IMR-90 (cell line): ENCODE data around the gene CCR9. TPM values are rescaled to one million over a fixed set of nuclear protein-coding genes. Genes with fewer than 3 reads are reported as not detected.

Experiments
- ATAC-seq: fragments of 200-7000 bp; cut with Tn5 transposase; 2 replicates; pipeline ENCODE4 v1.9.1; 2020; ENCODE audit warnings: low read depth, mild to moderate bottlenecking, moderate library complexity
- BruUV-seq: library from RNA; stranded (reverse); fragments of 400-500 nt; replicated peaks from 2 replicates; lab custom pipeline; 2021; lab: Mats Ljungman, UMichigan
- CTCF ChIA-PET: fragments of 300-600 bp; formaldehyde crosslinking; extraction: SDS; loops from one replicate; lab custom pipeline; 2021; ENCODE audit warnings: antibody characterized with exemption; lab: Yijun Ruan, JAX
- POLR2A ChIA-PET: fragments of 300-600 bp; sonication (Branson Sonifier 250); formaldehyde crosslinking; loops from one replicate; lab custom pipeline; 2022; ENCODE audit warnings: antibody characterized with exemption; ENCODE audit not compliant: unreplicated experiment; lab: Charles Lee
- DNase-seq: peaks from one replicate; pipeline ENCODE4 v3.0.0; 2013
- H2AFZ ChIP-seq: replicated peaks from 2 replicates; pipeline ENCODE3; 2013; ENCODE audit warnings: low read length, mild to moderate bottlenecking; ENCODE audit not compliant: poor library complexity
- H2AK5ac ChIP-seq: 2 replicates; pipeline ENCODE4 v1.6.1; 2013; ENCODE audit warnings: low read depth, low read length, inconsistent platforms
- H2AK9ac ChIP-seq: replicated peaks from 2 replicates; pipeline ENCODE3; 2013; ENCODE audit warnings: mild to moderate bottlenecking, low read depth, low read length, moderate library complexity; ENCODE audit not compliant: poor library complexity
- H2BK120ac ChIP-seq: 2 replicates; pipeline ENCODE4 v1.6.1; 2013; ENCODE audit warnings: low read depth, low read length, inconsistent platforms
- H2BK15ac ChIP-seq: 3 replicates; pipeline ENCODE4 v1.6.1; 2013; ENCODE audit warnings: low read depth, low read length, inconsistent platforms
- H2BK20ac ChIP-seq: 2 replicates; pipeline ENCODE4 v1.6.1; 2013; ENCODE audit warnings: low read depth, mild to moderate bottlenecking, inconsistent platforms, low read length, moderate library complexity
- H2BK5ac ChIP-seq: 2 replicates; pipeline ENCODE4 v1.6.1; 2013; ENCODE audit warnings: mild to moderate bottlenecking, low read depth, low read length, inconsistent platforms; ENCODE audit not compliant: poor library complexity, severe bottlenecking
- H3K14ac ChIP-seq: replicated peaks from 2 replicates; pipeline ENCODE4 v1.6.1; 2013; ENCODE audit warnings: low read depth, low read length, inconsistent platforms
- H3K18ac ChIP-seq: 2 replicates; pipeline ENCODE4 v1.6.1; 2013; ENCODE audit warnings: low read depth, low read length, control low read depth
- H3K23ac ChIP-seq: 2 replicates; pipeline ENCODE4 v1.6.1; 2013; ENCODE audit warnings: low read depth, low read length, inconsistent platforms
- H3K27ac ChIP-seq: 2 replicates; pipeline ENCODE4 v1.5.1; 2013; ENCODE audit warnings: mild to moderate bottlenecking, control low read depth, low read length; ENCODE audit not compliant: insufficient read depth
- H3K27me3 ChIP-seq: 2 replicates; pipeline ENCODE4 v1.6.1; 2013; ENCODE audit warnings: low read length; ENCODE audit not compliant: control insufficient read depth, insufficient read depth
- H3K36me3 ChIP-seq: 2 replicates; pipeline ENCODE4 v1.6.1; 2013; ENCODE audit warnings: low read length, mixed read lengths; ENCODE audit not compliant: control insufficient read depth, insufficient read depth
- H3K4ac ChIP-seq: 2 replicates; pipeline ENCODE4 v1.6.1; 2013; ENCODE audit warnings: low read depth, low read length, inconsistent platforms
- H3K4me1 ChIP-seq: 2 replicates; pipeline ENCODE4 v1.6.1; 2013; ENCODE audit warnings: low read length, mixed read lengths; ENCODE audit not compliant: control insufficient read depth, insufficient read depth
- H3K4me2 ChIP-seq: 2 replicates; pipeline ENCODE4 v1.6.1; 2013; ENCODE audit warnings: low read depth, mild to moderate bottlenecking, control low read depth, low read length, moderate library complexity
- H3K4me3 ChIP-seq: 2 replicates; pipeline ENCODE4 v1.5.1; 2013; ENCODE audit warnings: low read depth, mild to moderate bottlenecking, control low read depth, low read length, moderate library complexity; ENCODE audit not compliant: insufficient read depth
- H3K56ac ChIP-seq: 2 replicates; pipeline ENCODE4 v1.6.1; 2013; ENCODE audit warnings: low read length, inconsistent platforms; ENCODE audit not compliant: insufficient read depth; ENCODE audit errors: extremely low read depth
- H3K79me1 ChIP-seq, 2 experiments: 2 replicates each; pipeline ENCODE4 v1.6.1; 2013; ENCODE audit warnings: low read length in 2 of 2, inconsistent platforms in 1 of 2, low read depth in 1 of 2
- H3K9ac ChIP-seq: 2 replicates; pipeline ENCODE4 v1.6.1; 2013; ENCODE audit warnings: low read depth, low read length, control low read depth
- H3K9me1 ChIP-seq: 2 replicates; pipeline ENCODE4 v1.6.1; 2013; ENCODE audit warnings: low read length, inconsistent platforms; ENCODE audit not compliant: insufficient read depth
- H3K9me3 ChIP-seq: 2 replicates; pipeline ENCODE4 v1.6.1; 2013; ENCODE audit warnings: low read length; ENCODE audit not compliant: control insufficient read depth, insufficient read depth
- H4K20me1 ChIP-seq: 2 replicates; pipeline ENCODE4 v1.6.1; 2013; ENCODE audit warnings: low read length, inconsistent platforms; ENCODE audit not compliant: insufficient read depth
- H4K5ac ChIP-seq: 2 replicates; pipeline ENCODE4 v1.6.1; 2013; ENCODE audit warnings: mild to moderate bottlenecking, low read depth, low read length, control low read depth
- H4K8ac ChIP-seq, 2 experiments: 2 replicates each; pipeline ENCODE4 v1.6.1; 2013; ENCODE audit warnings: low read depth in 2 of 2, low read length in 2 of 2, control low read depth in 1 of 2, inconsistent platforms in 1 of 2
- H4K91ac ChIP-seq: 2 replicates; pipeline ENCODE4 v1.6.1; 2013; ENCODE audit warnings: low read depth, low read length, inconsistent platforms; ENCODE audit not compliant: insufficient read depth
- BHLHE40 ChIP-seq: fragments of 150-350 bp; IDR thresholded peaks from 2 replicates; pipeline ENCODE4 v1.6.1; 2016; ENCODE audit warnings: mild to moderate bottlenecking, low read depth, low read length
- CEBPB ChIP-seq: IDR thresholded peaks from 2 replicates; pipeline ENCODE4 v1.6.1; 2012; ENCODE audit warnings: low read depth, low read length, improper control_type of control experiment
- CHD1 ChIP-seq: IDR thresholded peaks from 2 replicates; pipeline ENCODE4 v1.6.1; 2012; ENCODE audit warnings: low read depth, low read length, improper control_type of control experiment
- CTCF ChIP-seq: conservative IDR thresholded peaks from 2 replicates; pipeline ENCODE4 v1.5.1; 2012; ENCODE audit warnings: mild to moderate bottlenecking, low read depth, low read length, improper control_type of control experiment
- ELK1 ChIP-seq: fragments of 150-350 bp; IDR thresholded peaks from 2 replicates; pipeline ENCODE4 v1.6.1; 2016; ENCODE audit warnings: low read depth, mild to moderate bottlenecking, low read length, moderate library complexity, borderline replicate concordance
- FOS ChIP-seq: fragments of 150-350 bp; IDR thresholded peaks from 2 replicates; pipeline ENCODE4 v1.6.1; 2016; ENCODE audit warnings: low read depth, low read length
- MAFK ChIP-seq: IDR thresholded peaks from 2 replicates; pipeline ENCODE4 v1.6.1; 2012; ENCODE audit warnings: low read depth, low read length, improper control_type of control experiment
- MAZ ChIP-seq: IDR thresholded peaks from 2 replicates; pipeline ENCODE4 v1.6.1; 2012; ENCODE audit warnings: low read depth, mild to moderate bottlenecking, low read length, improper control_type of control experiment, moderate library complexity, borderline replicate concordance
- MXI1 ChIP-seq: IDR thresholded peaks from 2 replicates; pipeline ENCODE4 v1.6.1; 2012; ENCODE audit warnings: low read depth, mild to moderate bottlenecking, low read length, moderate library complexity, borderline replicate concordance
- NFE2L2 ChIP-seq: fragments of 150-350 bp; IDR thresholded peaks from 2 replicates; pipeline ENCODE4 v1.6.1; 2016; ENCODE audit warnings: low read depth, mild to moderate bottlenecking, low read length
- POLR2A ChIP-seq: IDR thresholded peaks from 2 replicates; pipeline ENCODE4 v1.6.1; 2012; ENCODE audit warnings: mild to moderate bottlenecking, low read depth, low read length
- RAD21 ChIP-seq: IDR thresholded peaks from 2 replicates; pipeline ENCODE4 v1.6.1; 2012; ENCODE audit warnings: low read length, improper control_type of control experiment
- RCOR1 ChIP-seq: IDR thresholded peaks from 2 replicates; pipeline ENCODE4 v1.6.1; 2012; ENCODE audit warnings: mild to moderate bottlenecking, low read length, improper control_type of control experiment; ENCODE audit not compliant: insufficient replicate concordance
- RFX5 ChIP-seq: IDR thresholded peaks from 2 replicates; pipeline ENCODE4 v1.8.0; 2012; ENCODE audit warnings: low read depth, mild to moderate bottlenecking, low read length, moderate library complexity
- SMC3 ChIP-seq: fragments of 150-350 bp; IDR thresholded peaks from 2 replicates; pipeline ENCODE4 v1.6.1; 2016; ENCODE audit warnings: low read depth, mild to moderate bottlenecking, antibody characterized with exemption, low read length, moderate library complexity
- USF2 ChIP-seq: fragments of 150-350 bp; IDR thresholded peaks from 2 replicates; pipeline ENCODE4 v1.6.1; 2017; ENCODE audit warnings: mild to moderate bottlenecking, antibody characterized with exemption, low read length, low read depth
- WGBS, 2 experiments: methylation state at CpG; one replicate each; pipeline versions ENCODE4 v1.1.5 to v1.1.7; 2013; ENCODE audit warnings: missing lambda C conversion rate in 2 of 2; ENCODE audit not compliant: insufficient read length in 1 of 2; ENCODE audit errors: extremely low coverage in 2 of 2; 5-methylcytosine and 5-hydroxymethylcytosine counted together
- dilution Hi-C: fragments of 300-500 bp; cut with HindIII; formaldehyde crosslinking; loops from one replicate; pipeline ENCODE4 v1.14.3; 2018; ENCODE audit warnings: low sequenced_read_pairs; ENCODE audit not compliant: unreplicated experiment
- in situ Hi-C: fragments of 300-500 bp; cut with MboI; formaldehyde crosslinking; loops from 3 replicates; pipeline ENCODE4 v1.14.3; 2019; ENCODE audit warnings: low sequenced_read_pairs, inconsistent platforms, mixed read lengths
- intact Hi-C: fragments of 100-400 bp; cut with micrococcal nuclease; formaldehyde crosslinking; loops from 2 replicates; pipeline ENCODE4 v1.10.0; 2022
- polyA plus RNA-seq, 3 experiments: library from polyadenylated mRNA; depleted of rRNA; stranded (reverse); fragments of >200 nt; gene quantifications; 2 replicates each; pipeline ENCODE4 v1.2.3, GENCODE V29; 2012; ENCODE audit warnings: low replicate concordance in 1 of 3
- total RNA-seq: library from RNA; depleted of rRNA; stranded (reverse); fragments of >200 nt; gene quantifications from 2 replicates; pipeline ENCODE4 v1.2.3, GENCODE V29; 2012

The CCR9 gene
- total and polyA plus RNA-seq, 2 of the 4 experiments (the other 2 are of a cell fraction) = not detected

GRCh38 chr3:45861043-45861719, 25.2 kb upstream of the CCR9 start:
- no peak overlapping the region for H3K4ac ChIP-seq
- intact Hi-C loops (no loop called here), in situ Hi-C loops (no loop called here), dilution Hi-C loops (no loop called here)
- no peak overlapping the region for H4K91ac ChIP-seq
- H2BK120ac ChIP-seq = no peak overlapping the region
- ChIA-PET CTCF (no interaction called here), POLR2A (no interaction called here)
- H3K9ac ChIP-seq = no peak overlapping the region
- H2AK5ac ChIP-seq = no peak overlapping the region
- no peak overlapping the region for H3K23ac ChIP-seq
- H4K8ac ChIP-seq = no peak overlapping the region
- H3K18ac ChIP-seq = no peak overlapping the region
- no peak overlapping the region for H2BK20ac ChIP-seq
- no peak overlapping the region for H2AK9ac ChIP-seq
- H4K20me1 ChIP-seq = no peaks in the 10 kb centered on the region
- no peak overlapping the region for H2BK15ac ChIP-seq
- no peak overlapping the region for H2BK5ac ChIP-seq
- H3K4me1 ChIP-seq = no peaks in the 10 kb centered on the region
- DNase-seq (no peak), ATAC-seq (no peak)
- H3K9me1 ChIP-seq = no peaks in the 10 kb centered on the region
- H2AFZ ChIP-seq = no peak overlapping the region
- H3K9me3 ChIP-seq = peaks cover 5% of the 10 kb centered on the region
- H3K14ac ChIP-seq = no peak overlapping the region
- no peaks in the 10 kb centered on the region for H3K36me3 ChIP-seq
- H3K4me3 ChIP-seq = no peak overlapping the region
- H3K27me3 ChIP-seq = peaks cover 32% of the 10 kb centered on the region
- H3K27ac ChIP-seq = no peak overlapping the region
- no peak for TF ChIP-seq CTCF
- no peak for TF ChIP-seq RFX5
- no peak for TF ChIP-seq RAD21
- no peak for TF ChIP-seq MAZ
- no peak for TF ChIP-seq RCOR1
- TF ChIP-seq SMC3 = no peak
- no peak for TF ChIP-seq NFE2L2
- TF ChIP-seq ELK1 = no peak
- TF ChIP-seq CHD1 = no peak
- TF ChIP-seq MXI1 = no peak
- TF ChIP-seq BHLHE40 = no peak
- TF ChIP-seq USF2 = no peak
- no peak for TF ChIP-seq FOS
- TF ChIP-seq POLR2A = no peak
- no peak for TF ChIP-seq MAFK
- no peak for TF ChIP-seq CEBPB
- H3K4me2 ChIP-seq = no peak overlapping the region
- no peak overlapping the region for H3K56ac ChIP-seq
- no peak overlapping the region for H4K5ac ChIP-seq
- BruUV-seq = no TSS peak
- H3K79me1 ChIP-seq = no peaks in the 10 kb centered on the region
- 100% methylated on average over 1 of the region's 7 CpGs; no CpG with 5 or more reads in 1 of the 2 experiments for WGBS, 2 experiments
